ENCODE measurements around the gene CLCN1.

DNA sequence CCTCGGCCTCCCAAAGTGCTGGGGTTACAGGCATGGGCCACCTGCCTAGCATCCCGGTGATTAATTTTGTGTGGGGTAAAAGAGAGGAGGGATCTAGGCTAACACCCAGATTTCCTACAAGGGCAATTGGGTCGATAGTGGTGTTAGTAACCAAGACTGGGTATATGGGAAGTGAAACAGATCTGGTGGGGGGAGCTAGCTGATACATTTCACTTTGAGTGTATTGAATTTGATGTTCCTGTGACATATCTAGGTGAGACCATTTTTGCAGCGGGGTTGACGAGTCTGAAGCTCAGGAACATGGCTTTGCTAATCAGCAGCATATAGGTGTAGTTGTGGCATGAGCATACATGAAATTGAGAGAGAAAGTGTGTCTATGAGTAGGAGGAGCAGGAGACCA, 12.0 kb downstream of the CLCN1 start:
- TF ChIP-seq ESRRA (IDR thresholded peaks at IDR 0.05; ENCODE audit: borderline replicate concordance, low read length) (no peak), POLR2A (IDR thresholded peaks at IDR 0.05; ENCODE audit: low read length) (no peak), NR3C1 (IDR thresholded peaks at IDR 0.05) (no peak), MYC (IDR thresholded peaks at IDR 0.05; ENCODE audit: borderline replicate concordance, low read length) (no peak), EP300 (IDR thresholded peaks at IDR 0.05) (no peak), RAD21 (conservative IDR thresholded peaks at IDR 0.05 in 1 of 2, IDR thresholded peaks at IDR 0.05 in 1 of 2) (no peak), POLR2AphosphoS2 (conservative IDR thresholded peaks at IDR 0.05; ENCODE audit: low read length) (no peak), GATA3 (IDR thresholded peaks at IDR 0.05; ENCODE audit: borderline replicate concordance) (no peak), KDM1A (IDR thresholded peaks at IDR 0.05; ENCODE audit: low read depth) (no peak), HOXA7 (CRISPR knock-in tag; IDR thresholded peaks at IDR 0.05) (no peak)
- TF ChIP-seq, protein P1, sequence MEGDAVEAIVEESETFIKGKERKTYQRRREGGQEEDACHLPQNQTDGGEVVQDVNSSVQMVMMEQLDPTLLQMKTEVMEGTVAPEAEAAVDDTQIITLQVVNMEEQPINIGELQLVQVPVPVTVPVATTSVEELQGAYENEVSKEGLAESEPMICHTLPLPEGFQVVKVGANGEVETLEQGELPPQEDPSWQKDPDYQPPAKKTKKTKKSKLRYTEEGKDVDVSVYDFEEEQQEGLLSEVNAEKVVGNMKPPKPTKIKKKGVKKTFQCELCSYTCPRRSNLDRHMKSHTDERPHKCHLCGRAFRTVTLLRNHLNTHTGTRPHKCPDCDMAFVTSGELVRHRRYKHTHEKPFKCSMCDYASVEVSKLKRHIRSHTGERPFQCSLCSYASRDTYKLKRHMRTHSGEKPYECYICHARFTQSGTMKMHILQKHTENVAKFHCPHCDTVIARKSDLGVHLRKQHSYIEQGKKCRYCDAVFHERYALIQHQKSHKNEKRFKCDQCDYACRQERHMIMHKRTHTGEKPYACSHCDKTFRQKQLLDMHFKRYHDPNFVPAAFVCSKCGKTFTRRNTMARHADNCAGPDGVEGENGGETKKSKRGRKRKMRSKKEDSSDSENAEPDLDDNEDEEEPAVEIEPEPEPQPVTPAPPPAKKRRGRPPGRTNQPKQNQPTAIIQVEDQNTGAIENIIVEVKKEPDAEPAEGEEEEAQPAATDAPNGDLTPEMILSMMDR (IDR thresholded peaks at IDR 0.05), result no peak
- TF ChIP-seq, protein P2, sequence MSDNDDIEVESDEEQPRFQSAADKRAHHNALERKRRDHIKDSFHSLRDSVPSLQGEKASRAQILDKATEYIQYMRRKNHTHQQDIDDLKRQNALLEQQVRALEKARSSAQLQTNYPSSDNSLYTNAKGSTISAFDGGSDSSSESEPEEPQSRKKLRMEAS (IDR thresholded peaks at IDR 0.05), result no peak
- TF ChIP-seq, protein P3, sequence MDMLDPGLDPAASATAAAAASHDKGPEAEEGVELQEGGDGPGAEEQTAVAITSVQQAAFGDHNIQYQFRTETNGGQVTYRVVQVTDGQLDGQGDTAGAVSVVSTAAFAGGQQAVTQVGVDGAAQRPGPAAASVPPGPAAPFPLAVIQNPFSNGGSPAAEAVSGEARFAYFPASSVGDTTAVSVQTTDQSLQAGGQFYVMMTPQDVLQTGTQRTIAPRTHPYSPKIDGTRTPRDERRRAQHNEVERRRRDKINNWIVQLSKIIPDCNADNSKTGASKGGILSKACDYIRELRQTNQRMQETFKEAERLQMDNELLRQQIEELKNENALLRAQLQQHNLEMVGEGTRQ (IDR thresholded peaks at IDR 0.05), result no peak
- TF ChIP-seq, protein P4, sequence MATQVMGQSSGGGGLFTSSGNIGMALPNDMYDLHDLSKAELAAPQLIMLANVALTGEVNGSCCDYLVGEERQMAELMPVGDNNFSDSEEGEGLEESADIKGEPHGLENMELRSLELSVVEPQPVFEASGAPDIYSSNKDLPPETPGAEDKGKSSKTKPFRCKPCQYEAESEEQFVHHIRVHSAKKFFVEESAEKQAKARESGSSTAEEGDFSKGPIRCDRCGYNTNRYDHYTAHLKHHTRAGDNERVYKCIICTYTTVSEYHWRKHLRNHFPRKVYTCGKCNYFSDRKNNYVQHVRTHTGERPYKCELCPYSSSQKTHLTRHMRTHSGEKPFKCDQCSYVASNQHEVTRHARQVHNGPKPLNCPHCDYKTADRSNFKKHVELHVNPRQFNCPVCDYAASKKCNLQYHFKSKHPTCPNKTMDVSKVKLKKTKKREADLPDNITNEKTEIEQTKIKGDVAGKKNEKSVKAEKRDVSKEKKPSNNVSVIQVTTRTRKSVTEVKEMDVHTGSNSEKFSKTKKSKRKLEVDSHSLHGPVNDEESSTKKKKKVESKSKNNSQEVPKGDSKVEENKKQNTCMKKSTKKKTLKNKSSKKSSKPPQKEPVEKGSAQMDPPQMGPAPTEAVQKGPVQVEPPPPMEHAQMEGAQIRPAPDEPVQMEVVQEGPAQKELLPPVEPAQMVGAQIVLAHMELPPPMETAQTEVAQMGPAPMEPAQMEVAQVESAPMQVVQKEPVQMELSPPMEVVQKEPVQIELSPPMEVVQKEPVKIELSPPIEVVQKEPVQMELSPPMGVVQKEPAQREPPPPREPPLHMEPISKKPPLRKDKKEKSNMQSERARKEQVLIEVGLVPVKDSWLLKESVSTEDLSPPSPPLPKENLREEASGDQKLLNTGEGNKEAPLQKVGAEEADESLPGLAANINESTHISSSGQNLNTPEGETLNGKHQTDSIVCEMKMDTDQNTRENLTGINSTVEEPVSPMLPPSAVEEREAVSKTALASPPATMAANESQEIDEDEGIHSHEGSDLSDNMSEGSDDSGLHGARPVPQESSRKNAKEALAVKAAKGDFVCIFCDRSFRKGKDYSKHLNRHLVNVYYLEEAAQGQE (IDR thresholded peaks at IDR 0.05), result no peak
